K562 (cell line): Measurements from ENCODE around the gene SHC1. TPM values are rescaled to one million over a fixed set of nuclear protein-coding genes. Genes with fewer than 3 reads are reported as not detected.

ENCODE experiments used
- ARID3A ChIP-seq: IDR thresholded peaks from 2 replicates; pipeline ENCODE4 v1.6.1; 2012; ENCODE audit warnings: low read depth, low read length, improper control_type of control experiment, borderline replicate concordance
- ARNT ChIP-seq, 2 experiments: fragments of 450-650 bp; IDR thresholded peaks; 2 replicates each; pipeline ENCODE4 v1.6.1; 2016; ENCODE audit warnings: mild to moderate bottlenecking in 1 of 2
- FOXO4 ChIP-seq: fragments of 450-650 bp; formaldehyde crosslinking; IDR thresholded peaks from 2 replicates; pipeline ENCODE4 v1.4.0; 2020; ENCODE audit warnings: mild to moderate bottlenecking, moderate library complexity
- GABPA ChIP-seq: fragments of 200-800 bp; sonication (Bioruptor generic); conservative IDR thresholded peaks from 2 replicates; pipeline ENCODE4 v1.6.1; 2016; ENCODE audit warnings: low read depth, missing genetic modification characterization, missing compliant biosample characterization
- PRDM10 ChIP-seq: fragments of 450-650 bp; IDR thresholded peaks from 2 replicates; pipeline ENCODE4 v1.6.1; 2018; ENCODE audit not compliant: partially characterized antibody
- PTTG1 ChIP-seq: fragments of 450-650 bp; IDR thresholded peaks from 2 replicates; pipeline ENCODE4 v1.6.1; 2016; ENCODE audit warnings: low read depth, mild to moderate bottlenecking, missing genetic modification characterization, missing compliant biosample characterization
- RBBP5 ChIP-seq: fragments of 200-600 bp; sonication (generic); IDR thresholded peaks from 2 replicates; pipeline ENCODE4 v1.6.1; 2012; ENCODE audit warnings: borderline replicate concordance, mild to moderate bottlenecking, low read length, control low read depth, inconsistent platforms; ENCODE audit not compliant: insufficient read depth, poor library complexity, severe bottlenecking
- RREB1 ChIP-seq: fragments of 250-450 bp; sonication (Bioruptor Pico); IDR thresholded peaks from 2 replicates; pipeline ENCODE4 v1.4.0; 2020
- TAF7 ChIP-seq: fragments of 450-650 bp; IDR thresholded peaks from 2 replicates; pipeline ENCODE4 v1.6.1; 2016; ENCODE audit warnings: missing genetic modification characterization, missing compliant biosample characterization
- XRCC3 ChIP-seq: fragments of 450-650 bp; IDR thresholded peaks from 2 replicates; pipeline ENCODE4 v1.6.1; 2017; ENCODE audit warnings: mild to moderate bottlenecking, moderate library complexity
- ZNF165 ChIP-seq: fragments of 250-450 bp; sonication (Bioruptor Pico); IDR thresholded peaks from 2 replicates; pipeline ENCODE4 v1.4.0; 2020; ENCODE audit warnings: borderline replicate concordance
- ZNF217 ChIP-seq: sonication (generic); formaldehyde crosslinking; IDR thresholded peaks from 2 replicates; pipeline ENCODE4 v1.8.0; 2022; ENCODE audit warnings: mild to moderate bottlenecking, missing genetic modification reagents
- ZNF551 ChIP-seq: fragments of 250-450 bp; sonication (Bioruptor Pico); IDR thresholded peaks from 2 replicates; pipeline ENCODE4 v1.5.0; 2021; ENCODE audit warnings: mild to moderate bottlenecking, moderate library complexity
- ZNF644 ChIP-seq: fragments of 200-800 bp; sonication (Bioruptor generic); IDR thresholded peaks from 2 replicates; pipeline ENCODE4 v1.6.1; 2016; ENCODE audit warnings: low read depth, missing genetic modification characterization, missing compliant biosample characterization
- polyA plus RNA-seq, 8 experiments: library from polyadenylated mRNA; depleted of rRNA in 4 of 8; stranded (reverse) in 5 of 8; unstranded in 3 of 8; fragments of >200 nt; fragmentation: Nextera tagmentation in 2 of 8; fragmentation: Illumina TruSeq in 1 of 8; extraction: Ambion mirVana in 2 of 8; extraction: Trizol in 1 of 8; gene quantifications; 2 replicates each; pipeline versions ENCODE4 v1.2.1 to v1.2.3, GENCODE V29; 2011 to 2014; ENCODE audit warnings: inconsistent platforms in 1 of 8, missing spikeins in 1 of 8
- total RNA-seq, 7 experiments: library from RNA; depleted of rRNA in 6 of 7; stranded (reverse); fragments of >200 nt in 6 of 7; fragmentation: Illumina TruSeq in 2 of 7; extraction: Trizol in 2 of 7; gene quantifications; 2 replicates each; pipeline versions ENCODE4 v1.2.1 to v1.2.3, GENCODE V29; 2011 to 2021; ENCODE audit warnings: low replicate concordance in 1 of 7

The SHC1 gene
- total and polyA plus RNA-seq, 9 of the 15 experiments (the other 6 are each of a cell fraction or from before 2014, with no cell fraction given): 4.1 to 113 (median 51.9) TPM

GRCh38 chr1:154974102-154974807 is 3.7 kb upstream of the SHC1 start, which contains the start of gene CKS1B (continued):
- TF ChIP-seq FOXO4 (CRISPR knock-in tag) (no peak), ZNF165 (no peak), XRCC3 (no peak), RREB1 (CRISPR knock-in tag) (no peak), PTTG1 (tag) (no peak), ARNT (IDR thresholded peaks at IDR 0.05) (no peak; a peak in 1 of 4 replicates), PRDM10 (no peak), ARID3A (no peak), ZNF644 (tag) (no peak), ZNF217 (no peak), RBBP5 (peak; percentile 29), GABPA (tag) (peak; percentile 97), ZNF551 (CRISPR knock-in tag) (no peak), TAF7 (peak; percentile 62; the same call in 1 of the 2 replicates)
